Occipital lobe (tissue), 2 donors: ENCODE data around the gene NRXN2. TPM values are rescaled to one million over a fixed set of nuclear protein-coding genes. Genes with fewer than 3 reads are reported as not detected.

Experiments used
- DNase-seq: peaks from one replicate; lab custom pipeline; 2025; lab: John Stamatoyannopoulos, UW
- total RNA-seq: library from RNA; depleted of rRNA; stranded (reverse); fragments of >200 nt; gene quantifications from one replicate; pipeline ENCODE4 v1.2.3, GENCODE V29; 2014

Gene NRXN2
- total RNA-seq, 1 donor from 2014 or later = 219 TPM

DNA sequence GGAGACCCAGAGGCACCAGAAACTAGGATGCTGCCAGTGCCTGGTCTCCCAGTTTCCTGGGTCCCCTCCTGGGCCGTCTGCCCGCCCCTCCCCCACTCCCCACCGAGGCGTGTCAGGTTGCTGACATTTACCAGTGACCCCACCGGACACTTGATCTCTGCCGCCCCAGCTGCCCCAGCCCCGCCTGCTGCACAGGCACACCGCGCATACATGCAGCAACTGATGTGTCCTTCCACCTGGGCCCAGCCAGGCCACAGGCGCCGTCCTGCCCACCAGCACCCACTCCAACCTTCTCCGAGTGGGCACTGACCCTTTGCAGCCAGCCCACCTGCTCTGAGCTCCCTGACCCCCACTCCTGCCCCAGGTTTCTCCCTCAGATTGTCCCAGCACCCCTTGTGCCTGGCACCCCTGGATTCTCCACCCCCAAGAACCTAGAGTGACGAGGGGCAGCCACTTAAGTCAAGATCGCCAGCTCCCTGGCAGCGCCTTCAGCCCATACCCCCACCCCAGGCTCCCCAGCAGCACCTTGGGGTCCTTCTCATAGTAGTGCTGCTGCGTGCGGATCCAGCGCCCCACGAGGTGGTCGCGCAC is 36.2 kb upstream of the NRXN2 start:
- no peak for DNase-seq

GRCh38 chr11:64758330-64759079 is 35.5 kb upstream of the NRXN2 start:
- DNase-seq = no peak

- no peak for DNase-seq
Measured at GRCh38 chr11:64757549-64758329, 34.7 kb upstream of the NRXN2 start.

DNA sequence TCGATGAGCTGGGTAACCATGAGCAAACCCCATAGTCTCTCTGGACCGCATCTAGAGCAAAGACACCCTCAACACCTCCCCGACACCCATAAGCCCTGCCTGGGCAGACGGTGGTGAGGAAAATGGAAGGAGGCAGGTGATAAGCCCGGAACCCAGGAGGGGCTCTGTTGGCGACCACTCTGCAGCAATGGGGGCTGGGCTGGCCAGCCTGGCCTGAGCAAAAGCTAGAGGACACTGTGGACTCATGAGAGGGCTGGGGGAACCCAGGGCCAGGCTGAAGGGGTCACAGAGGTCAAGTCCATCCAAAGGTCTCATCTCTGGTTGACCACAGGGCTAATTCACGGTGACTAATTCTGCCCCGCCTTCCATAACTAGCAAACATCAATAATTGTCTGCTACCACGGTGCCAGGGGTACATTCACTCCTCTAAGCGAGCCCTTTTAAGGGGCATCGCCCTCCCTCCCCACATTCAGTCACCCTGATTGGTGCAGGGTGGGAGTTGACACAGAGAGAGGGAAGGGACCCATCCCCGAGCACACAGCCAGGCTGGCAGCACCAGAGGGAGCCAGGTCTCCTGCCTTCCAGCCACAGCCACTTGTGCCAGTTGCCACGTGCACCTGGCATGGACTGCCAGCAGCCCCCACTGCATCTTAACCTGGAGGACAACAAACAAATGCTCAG is 32.8 kb upstream of the NRXN2 start:
- no peak for DNase-seq

DNA sequence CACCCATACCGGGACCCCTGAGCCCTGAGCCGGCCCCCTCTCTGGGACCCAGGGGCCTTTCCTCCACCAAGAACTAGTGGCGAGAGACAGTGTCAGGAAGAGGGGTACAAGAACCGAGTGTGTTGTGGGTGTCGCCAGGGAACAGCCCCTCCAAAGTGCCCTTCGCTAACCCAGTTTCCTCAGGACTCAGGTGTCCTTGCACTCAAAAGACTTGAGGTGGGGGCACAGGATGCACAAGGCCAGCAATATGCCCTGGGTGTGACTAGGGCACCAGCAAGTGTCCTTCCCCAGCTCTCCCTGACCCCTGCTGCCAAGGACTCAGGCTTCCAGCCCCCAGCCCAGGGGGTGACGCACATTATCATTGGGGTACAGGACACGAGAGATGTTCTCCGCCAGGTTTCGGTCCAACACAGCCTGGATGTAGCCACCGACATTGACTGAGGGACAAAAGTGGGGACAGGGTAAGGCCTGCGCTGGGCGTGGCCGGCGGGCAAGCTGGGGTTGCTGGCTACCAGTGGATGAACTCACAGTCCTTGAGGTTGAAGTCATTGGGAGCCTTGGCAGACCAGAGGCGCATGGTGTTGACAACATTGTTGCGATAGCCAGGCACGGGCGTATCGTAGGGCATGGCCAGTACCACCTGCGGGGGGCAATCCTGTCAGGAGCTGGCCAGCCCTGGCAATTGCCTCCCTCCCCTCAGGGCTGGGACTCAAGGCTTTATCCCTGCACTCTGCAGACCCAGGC is 32.1 kb upstream of the NRXN2 start:
- no peak for DNase-seq

DNA sequence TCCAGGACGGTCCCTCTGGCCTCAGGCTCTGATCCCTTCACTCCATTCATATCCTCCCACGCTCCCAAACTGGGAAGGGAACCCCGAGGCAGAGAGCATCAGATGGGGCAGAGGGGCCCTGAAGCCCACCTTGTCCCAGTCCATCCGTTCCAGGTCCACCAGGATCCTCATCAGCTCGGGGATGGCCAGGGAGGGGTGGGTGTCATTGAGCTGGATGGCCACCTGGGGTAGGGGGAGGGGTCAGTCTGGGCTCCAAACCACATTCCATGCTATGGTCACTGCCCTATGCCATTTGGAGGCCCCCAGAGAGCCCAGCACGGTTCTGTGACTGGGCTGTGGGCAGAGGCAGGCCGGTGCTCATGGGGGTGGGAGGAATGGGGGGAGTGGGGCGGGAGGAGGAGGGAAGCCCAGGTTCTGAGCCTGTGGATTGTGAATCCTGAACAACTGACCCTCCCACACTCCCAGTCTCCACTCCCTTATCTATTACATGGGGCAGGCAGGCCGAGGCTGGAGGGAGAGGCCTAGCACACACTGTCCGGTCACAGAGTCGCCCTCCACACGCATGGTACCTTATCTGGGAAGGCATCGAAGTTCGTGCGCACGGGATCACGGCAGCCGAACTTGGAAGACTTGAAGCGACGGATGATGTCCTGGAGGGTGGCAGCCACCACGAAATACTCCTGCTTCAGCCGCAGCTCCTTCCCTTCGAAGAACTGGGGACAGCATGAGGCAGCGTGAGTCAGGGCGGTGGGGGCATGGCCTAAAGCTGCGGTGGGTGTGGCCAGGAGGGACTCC is 31.3 kb upstream of the NRXN2 start:
- no peak for DNase-seq

GRCh38 chr11:64753380-64754123 is 30.6 kb upstream of the NRXN2 start:
- DNase-seq = no peak

DNA sequence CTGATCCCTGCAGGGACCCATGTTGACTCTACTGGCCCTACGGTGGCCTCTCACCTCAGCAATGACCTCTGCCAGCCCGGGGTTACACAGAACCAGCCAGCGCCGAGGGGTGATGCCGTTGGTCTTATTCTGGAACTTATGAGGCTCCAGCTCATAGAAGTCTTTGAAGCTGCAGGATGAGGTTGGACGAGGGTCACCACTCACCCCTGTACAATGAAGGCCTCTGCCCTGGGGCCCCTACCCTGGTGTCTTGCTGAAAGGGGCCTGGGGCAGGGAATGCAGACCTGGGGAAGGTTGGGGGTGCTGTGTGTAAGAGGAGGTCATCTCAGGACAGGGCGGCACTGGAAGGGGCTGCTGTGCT is 30.0 kb upstream of the NRXN2 start:
- no peak for DNase-seq

- no peak for DNase-seq
Measured at GRCh38 chr11:64752175-64752970, 29.4 kb upstream of the NRXN2 start.

GRCh38 chr11:64751580-64751979 is 28.6 kb upstream of the NRXN2 start:
- no peak for DNase-seq

GRCh38 chr11:64751136-64751535 is 28.1 kb upstream of the NRXN2 start:
- no peak for DNase-seq

DNA sequence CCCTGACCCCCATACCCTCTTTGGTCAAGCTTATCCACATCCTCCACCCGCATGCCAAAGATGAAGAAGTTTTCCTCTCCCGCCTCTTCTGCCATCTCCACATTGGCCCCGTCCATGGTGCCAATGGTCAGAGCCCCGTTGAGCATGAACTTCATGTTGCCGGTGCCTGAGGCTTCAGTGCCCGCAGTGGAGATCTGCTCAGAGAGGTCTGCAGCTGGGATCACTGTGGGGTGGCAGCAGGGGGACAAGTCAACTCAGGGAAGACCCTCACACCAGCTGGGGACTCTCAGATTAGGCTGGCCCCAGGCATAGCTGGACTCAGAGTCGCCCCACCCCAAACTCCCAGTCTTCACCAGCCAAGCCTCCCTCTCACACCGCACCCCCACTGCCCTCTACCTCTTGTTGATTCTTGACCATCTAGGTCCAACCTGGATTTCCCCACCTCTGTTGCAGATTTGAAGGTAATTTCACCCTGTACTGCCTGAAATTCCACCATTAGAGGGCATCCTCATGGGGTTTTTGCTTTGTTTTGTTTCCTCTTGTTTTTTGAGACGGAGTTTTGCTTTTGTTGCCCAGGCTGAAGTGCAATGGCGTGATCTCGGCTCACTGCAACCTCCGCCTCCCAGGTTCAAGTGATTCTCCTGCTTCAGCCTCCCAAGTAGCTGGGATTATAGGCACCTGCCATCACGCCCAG is 27.5 kb upstream of the NRXN2 start:
- DNase-seq = no peak

- no peak for DNase-seq
Measured at GRCh38 chr11:64747961-64748665, 25.1 kb upstream of the NRXN2 start.

DNA sequence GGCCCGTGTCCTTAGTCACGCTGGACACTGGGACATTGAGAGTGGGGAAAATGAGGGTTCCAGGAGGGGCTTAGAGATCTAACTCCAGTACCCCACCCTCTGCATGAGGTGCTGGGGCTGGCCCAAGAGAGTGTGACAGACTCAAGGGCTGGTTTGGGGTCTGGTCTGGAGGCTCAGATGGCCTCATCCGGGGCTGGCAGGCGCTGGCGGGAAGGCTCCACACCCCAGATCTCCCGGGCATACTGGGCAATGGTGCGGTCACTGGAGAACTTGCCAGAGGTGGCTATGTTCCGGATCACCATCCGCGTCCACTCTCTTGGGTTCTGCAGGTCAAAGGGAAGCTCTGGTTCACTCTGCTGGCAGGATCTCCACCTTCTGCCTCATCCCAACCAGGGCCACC is 23.5 kb upstream of the NRXN2 start:
- DNase-seq = no peak

GRCh38 chr11:64745521-64746328 is 22.7 kb upstream of the NRXN2 start:
- no peak for DNase-seq

GRCh38 chr11:64745189-64745520 is 22.2 kb upstream of the NRXN2 start:
- DNase-seq = no peak
